ENCODE data around the gene NISCH. TPM values are rescaled to one million over a fixed set of nuclear protein-coding genes. Genes with fewer than 3 reads are reported as not detected.

Gene NISCH
- total RNA-seq, 1 donor: 70.6 TPM

- no peak for DNase-seq (ENCODE audit: low read depth in 2 of 3, low spot score in 2 of 3)
Measured at GRCh38 chr3:52469001-52469400, 13.6 kb downstream of the NISCH start.

GRCh38 chr3:52470920-52471319 is 15.5 kb downstream of the NISCH start:
- DNase-seq (ENCODE audit: low read depth in 2 of 3, low spot score in 2 of 3): no peak

DNA sequence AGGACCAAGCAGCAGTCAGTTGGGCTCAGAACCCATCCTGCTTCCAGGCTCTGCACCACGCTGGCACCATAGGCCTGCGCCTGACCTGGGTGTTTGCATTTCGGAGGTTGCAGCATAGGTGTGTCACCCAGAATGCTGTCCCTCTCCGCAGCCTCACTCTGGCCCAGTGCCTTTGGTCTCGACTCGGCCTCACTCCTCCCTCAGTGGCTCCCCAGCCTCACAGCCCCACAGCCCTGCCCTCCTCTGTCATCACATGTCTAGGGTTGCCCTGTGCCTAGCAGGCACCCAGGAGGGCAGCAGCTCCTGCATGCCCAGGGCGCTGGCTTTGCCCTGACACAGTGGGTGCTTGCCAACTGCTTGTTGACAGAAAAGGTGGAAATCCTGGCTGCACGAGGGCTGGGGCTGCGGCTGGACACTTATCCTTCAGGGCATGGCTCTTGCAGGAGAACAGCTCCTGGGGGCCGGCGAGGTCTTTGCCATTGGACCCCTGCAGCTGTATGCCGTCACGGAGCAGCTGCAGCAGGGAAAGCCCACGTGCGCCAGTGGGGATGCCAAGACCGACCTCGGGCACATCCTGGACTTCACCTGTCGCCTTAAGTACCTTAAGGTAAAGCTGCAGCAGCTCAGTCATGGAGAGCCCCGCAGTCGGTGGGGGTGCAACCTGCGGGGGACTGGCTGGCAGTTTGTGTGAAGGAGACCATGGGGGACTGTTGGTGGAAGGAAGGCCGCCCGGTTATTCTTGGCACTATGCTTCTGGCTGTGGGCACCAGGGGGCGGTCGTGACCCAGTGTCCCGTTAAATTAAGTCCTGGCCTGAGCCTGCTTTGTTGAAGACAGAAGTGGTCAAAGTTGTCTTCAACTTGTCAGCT is 16.2 kb downstream of the NISCH start:
- peak in 2 of 3 donors; percentile 52 to 64 for DNase-seq (ENCODE audit: low read depth in 2 of 3, low spot score in 2 of 3)

GRCh38 chr3:52472239-52473000 is 17.0 kb downstream of the NISCH start:
- no peak for DNase-seq (ENCODE audit: low read depth in 2 of 3, low spot score in 2 of 3)

DNA sequence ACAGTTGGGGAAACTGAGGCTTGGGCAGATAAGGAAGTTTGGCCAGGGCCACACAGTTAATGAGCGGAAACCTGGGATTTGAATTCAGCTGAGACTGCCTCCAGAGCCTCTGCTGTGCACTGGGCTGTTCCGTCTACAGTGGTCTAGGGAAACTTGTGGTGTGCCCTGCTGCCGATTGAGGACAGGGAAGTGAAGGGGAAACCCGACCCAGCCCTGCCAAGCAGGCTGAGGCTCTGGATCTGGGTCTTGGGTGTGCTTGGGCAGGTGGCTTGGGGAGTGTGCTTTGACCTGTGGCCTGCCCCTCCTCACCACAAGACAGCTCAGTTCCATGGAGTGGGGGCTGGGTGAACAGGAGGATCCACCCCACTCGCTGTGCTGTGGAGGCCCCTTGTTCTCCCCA is 17.6 kb downstream of the NISCH start:
- no peak for DNase-seq (ENCODE audit: low read depth in 2 of 3, low spot score in 2 of 3)

DNA sequence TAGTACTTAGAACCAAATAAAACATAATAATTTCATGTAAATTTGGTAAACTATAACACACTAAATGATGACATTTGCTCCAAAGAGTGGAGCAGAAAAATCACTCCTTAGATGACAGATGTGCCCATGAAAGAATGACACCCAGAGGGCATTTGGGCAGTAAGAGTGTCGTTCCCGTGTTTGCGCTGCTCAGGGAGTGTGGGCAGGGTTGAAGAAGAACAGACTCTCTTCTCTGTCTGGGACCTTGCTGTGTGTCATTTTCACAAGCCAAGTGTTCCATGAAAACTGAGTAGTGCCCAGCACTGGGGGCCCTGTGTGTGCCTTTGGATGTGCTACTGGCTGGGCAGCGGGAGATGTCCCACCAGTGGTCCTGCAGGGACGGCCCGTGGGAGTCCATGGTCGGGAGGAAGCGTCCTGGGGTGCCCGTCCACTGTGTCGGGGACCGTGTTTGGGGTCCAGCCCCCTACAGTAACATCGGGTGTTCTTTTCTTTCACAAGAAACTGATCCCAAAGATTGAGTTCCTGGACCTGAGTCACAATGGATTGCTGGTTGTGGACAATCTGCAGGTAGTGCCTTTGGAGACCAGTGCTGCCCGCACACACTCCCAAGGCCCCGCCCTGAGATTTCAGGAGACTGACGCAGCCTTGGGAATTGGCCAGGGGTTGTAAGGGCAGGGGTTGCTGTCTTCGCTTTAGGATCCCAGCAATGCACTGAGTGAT is 21.8 kb downstream of the NISCH start:
- no peak for DNase-seq (ENCODE audit: low read depth in 2 of 3, low spot score in 2 of 3)

DNA sequence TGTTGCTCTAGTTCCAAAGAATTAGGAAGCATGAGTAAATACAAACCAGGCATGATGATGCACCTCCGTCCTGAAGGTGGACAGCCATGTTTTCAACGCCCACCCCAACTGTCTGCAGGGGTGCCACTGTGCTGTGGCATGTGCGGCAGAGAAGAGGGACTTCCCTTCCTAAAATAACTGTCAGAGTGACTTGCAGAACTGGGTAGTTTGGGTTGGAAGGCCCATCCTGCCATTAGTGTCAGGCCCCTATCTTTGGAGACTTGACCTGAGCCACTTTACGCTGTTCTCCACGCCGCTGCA is 22.3 kb downstream of the NISCH start:
- DNase-seq (ENCODE audit: low read depth in 2 of 3, low spot score in 2 of 3): no peak

DNA sequence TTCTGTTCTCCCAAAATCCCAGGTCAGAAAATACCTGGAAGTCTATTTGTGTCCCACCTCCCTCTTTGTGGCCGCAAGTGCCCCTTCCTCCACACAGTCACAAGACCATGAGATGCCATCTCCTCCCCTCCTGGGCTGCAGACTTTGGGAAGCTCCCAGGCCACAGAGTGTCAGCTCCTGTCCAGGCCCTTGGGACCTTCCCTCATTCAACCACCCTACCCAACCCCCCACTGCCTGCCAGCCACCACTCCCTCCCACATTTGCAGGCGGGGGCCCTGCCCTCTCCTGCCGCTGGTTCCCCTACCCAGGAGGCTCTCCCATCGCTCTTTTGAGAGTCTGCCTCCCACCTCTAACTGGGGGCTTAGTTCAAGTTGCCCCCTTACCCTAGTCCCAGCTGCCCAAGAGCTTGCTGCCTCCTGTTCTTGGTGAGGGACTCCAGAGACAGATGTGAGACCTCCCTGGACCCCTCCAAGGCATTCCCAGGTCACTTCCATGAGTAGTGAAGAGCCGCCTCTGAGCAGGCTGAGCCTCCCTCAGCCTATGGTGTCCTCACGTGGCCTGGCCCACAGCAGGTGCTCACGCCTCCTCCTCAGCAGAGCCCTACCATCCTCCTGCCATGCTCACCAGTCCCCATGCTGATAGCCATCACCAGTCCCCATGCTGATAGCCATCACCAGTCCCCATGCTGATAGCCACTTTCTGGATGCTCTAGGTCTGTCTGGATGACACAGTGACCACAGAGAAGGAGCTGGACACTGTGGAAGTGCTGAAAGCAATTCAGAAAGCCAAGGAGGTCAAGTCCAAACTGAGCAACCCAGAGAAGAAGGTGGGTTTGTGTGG is 23.9 kb downstream of the NISCH start:
- DNase-seq (ENCODE audit: low read depth in 2 of 3, low spot score in 2 of 3): no peak

DNA sequence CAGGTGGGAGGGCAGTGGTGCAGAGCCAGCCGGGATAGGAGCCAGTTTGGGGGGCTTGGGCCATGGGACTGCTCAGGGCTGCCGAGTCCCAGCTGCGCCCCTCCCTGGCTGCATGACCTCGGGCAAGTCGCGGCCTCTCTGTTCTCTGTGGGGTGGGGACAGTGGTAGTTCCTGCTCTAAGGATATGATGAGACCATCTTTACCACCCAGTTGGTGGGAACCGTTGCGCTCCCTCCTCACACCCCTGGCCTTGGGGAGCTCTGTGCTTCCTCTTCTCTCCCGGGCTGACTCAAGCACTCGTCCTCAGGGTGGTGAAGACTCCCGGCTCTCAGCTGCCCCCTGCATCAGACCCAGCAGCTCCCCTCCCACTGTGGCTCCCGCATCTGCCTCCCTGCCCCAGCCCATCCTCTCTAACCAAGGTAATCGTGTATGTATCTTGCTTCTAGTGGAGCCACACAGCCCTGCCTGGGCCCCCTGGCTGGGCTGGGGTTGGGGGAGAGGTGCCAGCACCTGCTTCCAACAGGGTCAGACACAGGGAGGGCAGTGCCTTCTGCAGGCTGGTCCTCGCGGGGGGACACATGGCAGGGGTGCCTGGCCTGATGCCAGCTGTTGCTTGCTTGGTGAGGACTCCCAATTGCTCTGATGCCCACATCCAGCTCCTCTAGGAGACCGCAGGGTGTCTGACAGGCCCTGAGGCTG is 24.6 kb downstream of the NISCH start:
- no peak for DNase-seq (ENCODE audit: low read depth in 2 of 3, low spot score in 2 of 3)

- no peak for DNase-seq (ENCODE audit: low read depth in 2 of 3, low spot score in 2 of 3)
Measured at GRCh38 chr3:52480768-52481715, 25.6 kb downstream of the NISCH start.

DNA sequence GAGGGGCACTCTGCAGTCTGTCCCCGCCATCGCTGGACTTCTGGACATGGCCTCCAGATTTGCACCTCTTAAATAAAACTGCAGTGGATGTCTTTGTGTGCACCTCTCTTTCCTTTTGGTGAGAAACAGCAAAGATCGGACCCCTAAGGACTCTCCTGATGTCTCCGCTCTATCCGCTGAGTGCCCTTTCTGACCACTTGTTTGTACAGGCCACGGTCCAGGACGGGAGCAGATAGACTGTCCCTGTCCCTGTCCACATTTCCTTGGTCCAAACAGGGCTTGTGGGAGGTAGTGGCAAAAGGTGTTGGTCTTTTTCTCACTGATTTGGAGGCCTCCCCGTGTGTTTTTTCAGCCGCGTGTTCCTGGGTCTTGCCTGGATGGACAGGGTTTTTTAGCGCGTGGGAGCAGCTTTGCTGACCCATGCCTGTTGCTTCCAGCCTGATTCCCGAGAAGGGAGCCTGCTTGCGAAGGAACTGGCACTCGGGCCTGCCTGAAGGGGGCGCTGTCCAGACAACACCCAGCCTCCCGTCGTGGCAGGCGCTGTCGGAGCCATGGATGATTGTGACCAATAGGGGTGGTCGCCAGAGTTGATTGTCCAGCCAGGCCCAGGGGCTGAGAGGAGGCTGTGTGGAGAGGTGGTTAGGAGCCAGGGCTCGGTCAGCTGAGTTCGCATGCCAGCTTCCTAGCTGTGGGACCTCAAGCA is 26.6 kb downstream of the NISCH start:
- no peak for DNase-seq (ENCODE audit: low read depth in 2 of 3, low spot score in 2 of 3)

DNA sequence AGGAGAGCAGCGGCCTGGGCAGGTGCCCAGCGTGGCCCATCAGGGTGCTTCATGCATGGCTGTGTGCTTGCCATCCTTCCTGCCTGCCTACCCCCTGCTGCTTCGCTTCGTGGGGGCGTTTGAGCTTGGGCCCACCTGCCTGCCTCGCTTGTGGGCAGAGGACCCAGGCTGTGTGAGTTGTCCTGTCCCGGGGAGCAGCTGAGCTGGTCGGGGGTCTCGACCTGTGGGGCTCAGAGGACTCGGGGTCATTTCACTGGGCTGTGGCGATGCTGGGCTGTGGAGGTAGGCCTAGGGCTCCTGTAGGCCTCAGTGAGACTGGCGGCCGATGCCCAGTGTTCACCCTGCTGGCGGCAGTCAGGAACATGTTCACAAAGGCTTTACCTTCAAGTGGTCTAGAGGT is 27.7 kb downstream of the NISCH start:
- DNase-seq (ENCODE audit: low read depth in 2 of 3, low spot score in 2 of 3): no peak

GRCh38 chr3:52483577-52484381 is 28.4 kb downstream of the NISCH start:
- DNase-seq (ENCODE audit: low read depth in 2 of 3, low spot score in 2 of 3): no peak

DNA sequence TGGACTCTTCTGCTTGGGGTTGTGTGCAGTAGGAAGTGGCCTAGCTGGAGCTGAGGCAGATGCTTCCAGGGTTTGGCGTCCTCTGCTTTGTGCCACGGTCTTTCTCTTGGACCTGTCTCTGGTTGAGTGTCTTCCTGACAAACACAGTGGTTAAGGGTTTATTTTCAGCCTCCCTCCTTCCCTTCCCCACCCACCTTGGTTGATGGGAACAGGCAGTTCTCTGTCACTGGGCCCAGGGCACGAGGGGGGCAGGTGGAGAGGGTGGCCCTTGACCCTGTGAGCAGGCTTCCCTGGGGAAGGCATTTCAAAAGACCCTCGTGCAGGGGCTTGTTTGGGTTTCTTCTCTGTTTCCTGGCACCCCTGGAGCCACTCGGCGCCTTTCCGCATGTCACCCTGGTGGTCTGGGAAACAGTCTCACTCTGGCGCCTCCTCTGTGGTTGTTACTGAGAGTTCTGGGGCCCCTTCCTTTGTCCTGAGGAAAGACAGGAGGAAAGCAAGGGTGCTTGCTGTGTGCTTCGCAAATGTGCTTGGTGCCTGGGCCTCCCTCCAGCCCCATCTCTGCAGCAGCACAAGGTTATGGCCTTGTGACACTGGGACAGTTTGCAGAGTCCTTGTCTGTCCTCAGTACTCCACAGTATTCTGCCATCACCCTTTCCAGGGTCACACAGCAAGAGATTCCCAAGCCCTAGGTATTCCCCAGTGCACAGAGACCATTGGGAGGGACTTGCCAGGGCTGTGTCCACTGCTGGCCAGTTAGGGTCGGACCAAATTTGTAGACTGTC is 29.5 kb downstream of the NISCH start:
- DNase-seq (ENCODE audit: low read depth in 2 of 3, low spot score in 2 of 3): no peak

GRCh38 chr3:52487050-52487787 is 31.8 kb downstream of the NISCH start:
- no peak for DNase-seq (ENCODE audit: low read depth in 2 of 3, low spot score in 2 of 3)
